Caco-2 (cell line): ENCODE data around the gene MTA3. TPM values are rescaled to one million over a fixed set of nuclear protein-coding genes. Genes with fewer than 3 reads are reported as not detected.
"Not testable (repeated sequence)": the region's sequence is repeated elsewhere in the genome, so short reads cannot be mapped to it uniquely, and the experiment has no call there.

ENCODE experiments used
- BruUV-seq: library from RNA; stranded (reverse); fragments of 400-500 nt; replicated peaks from 2 replicates; lab custom pipeline; 2021; lab: Mats Ljungman, UMichigan
- CTCF ChIA-PET: fragments of 300-600 bp; sonication (Branson Sonifier 250); formaldehyde crosslinking; loops from one replicate; lab custom pipeline; 2022; ENCODE audit warnings: antibody characterized with exemption; lab: Charles Lee
- POLR2A ChIA-PET: fragments of 300-600 bp; sonication (Branson Sonifier 250); formaldehyde crosslinking; loops from one replicate; lab custom pipeline; 2022; ENCODE audit warnings: antibody characterized with exemption; lab: Charles Lee
- DNase-seq, 2 experiments: peaks; one replicate each; pipeline versions ENCODE4 v3.0.0 to v3.0.0-alpha.2; 2020 to 2022
- H3K27me3 ChIP-seq: replicated peaks from 2 replicates; pipeline ENCODE4 v1.6.0; 2011; ENCODE audit warnings: low read length; ENCODE audit not compliant: control insufficient read depth, insufficient read depth
- H3K36me3 ChIP-seq: 2 replicates; pipeline ENCODE4 v1.5.1; 2011; ENCODE audit warnings: low read length; ENCODE audit not compliant: control insufficient read depth, insufficient read depth
- H3K4me1 ChIP-seq: fragments of 250-450 bp; sonication (Bioruptor Pico); 2 replicates; pipeline ENCODE4 v1.5.1; 2020; ENCODE audit warnings: mild to moderate bottlenecking
- H3K4me3 ChIP-seq: 2 replicates; pipeline ENCODE4 v1.5.1; 2011; ENCODE audit warnings: low read depth, mild to moderate bottlenecking, control low read depth, low read length
- H3K9me3 ChIP-seq: fragments of 250-450 bp; sonication (Bioruptor Pico); 2 replicates; pipeline ENCODE4 v1.5.1; 2020; ENCODE audit warnings: mild to moderate bottlenecking, moderate library complexity
- H3K27ac Mint-ChIP-seq: one replicate; pipeline ENCODE4 v1.8.0; 2022; ENCODE audit warnings: mixed read lengths; ENCODE audit not compliant: unreplicated experiment
- H3K27me3 Mint-ChIP-seq: one replicate; pipeline ENCODE4 v1.8.0; 2022; ENCODE audit warnings: mixed read lengths; ENCODE audit not compliant: insufficient read depth, unreplicated experiment
- H3K36me3 Mint-ChIP-seq: one replicate; pipeline ENCODE4 v1.8.0; 2022; ENCODE audit warnings: mild to moderate bottlenecking, mixed read lengths; ENCODE audit not compliant: insufficient read depth, unreplicated experiment
- H3K4me1 Mint-ChIP-seq: one replicate; pipeline ENCODE4 v1.8.0; 2022; ENCODE audit warnings: low read depth, mixed read lengths; ENCODE audit not compliant: unreplicated experiment
- H3K4me3 Mint-ChIP-seq: one replicate; pipeline ENCODE4 v1.8.0; 2022; ENCODE audit warnings: mild to moderate bottlenecking, moderate library complexity, mixed read lengths; ENCODE audit not compliant: unreplicated experiment
- H3K9me3 Mint-ChIP-seq: one replicate; pipeline ENCODE4 v1.8.0; 2022; ENCODE audit warnings: mixed read lengths; ENCODE audit not compliant: unreplicated experiment
- intact Hi-C: fragments of 100-400 bp; cut with micrococcal nuclease; formaldehyde crosslinking; loops from one replicate; pipeline ENCODE4 v1.10.0; 2022; ENCODE audit not compliant: unreplicated experiment
- total RNA-seq: library from RNA; stranded (reverse); gene quantifications from 2 replicates; pipeline ENCODE4 v1.2.3, GENCODE V29; 2022
- TF ChIP-seq, protein P1 (sequence below), 2 experiments: fragments of 200-600 bp in 1 of 2; IDR thresholded peaks; 1 replicate in 1 of 2; 2 replicates in 1 of 2; pipeline versions ENCODE4 v1.5.1 to v1.8.0; 2011 to 2022; ENCODE audit warnings: antibody characterized with exemption in 1 of 2, control low read depth in 1 of 2, inconsistent platforms in 1 of 2, low read depth in 1 of 2, low read length in 1 of 2, mild to moderate bottlenecking in 1 of 2, moderate library complexity in 1 of 2; ENCODE audit not compliant: insufficient read depth in 1 of 2, severe bottlenecking in 1 of 2, unreplicated experiment in 1 of 2

Gene MTA3
- total RNA-seq, 1 experiment from 2014 or later: 85.7 TPM

DNA sequence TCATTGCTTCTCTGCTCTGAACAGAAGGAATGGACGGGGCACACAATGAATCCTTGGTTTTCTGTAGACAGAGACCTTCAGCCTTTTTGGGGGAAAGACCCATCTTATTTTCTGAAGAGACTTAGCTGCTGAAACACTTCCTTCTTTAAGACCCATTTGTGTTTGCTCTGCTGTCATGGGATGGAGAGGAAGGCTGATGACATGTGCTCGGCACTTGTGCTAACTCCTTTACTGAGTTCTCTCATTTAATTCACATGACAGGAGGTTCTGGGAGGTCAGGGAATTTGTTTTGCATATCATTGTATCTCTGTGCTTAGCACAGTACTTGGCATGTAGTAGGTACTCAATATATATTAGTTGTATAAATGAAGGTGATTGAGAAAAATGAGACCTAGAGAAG is 156.5 kb downstream of the MTA3 start:
- no peaks in the 10 kb centered on the region for H3K4me1 Mint-ChIP-seq
- Histone ChIP-seq H3K9me3 (0 out of 2 replicates have a peak, but pooled peaks cover 5% of the 10 kb centered on the region), H3K4me3 (no peak overlapping the region), H3K27me3 (no peaks in the 10 kb centered on the region), H3K36me3 (no peaks in the 10 kb centered on the region), H3K4me1 (no peaks in the 10 kb centered on the region)
- TF ChIP-seq, protein P1, sequence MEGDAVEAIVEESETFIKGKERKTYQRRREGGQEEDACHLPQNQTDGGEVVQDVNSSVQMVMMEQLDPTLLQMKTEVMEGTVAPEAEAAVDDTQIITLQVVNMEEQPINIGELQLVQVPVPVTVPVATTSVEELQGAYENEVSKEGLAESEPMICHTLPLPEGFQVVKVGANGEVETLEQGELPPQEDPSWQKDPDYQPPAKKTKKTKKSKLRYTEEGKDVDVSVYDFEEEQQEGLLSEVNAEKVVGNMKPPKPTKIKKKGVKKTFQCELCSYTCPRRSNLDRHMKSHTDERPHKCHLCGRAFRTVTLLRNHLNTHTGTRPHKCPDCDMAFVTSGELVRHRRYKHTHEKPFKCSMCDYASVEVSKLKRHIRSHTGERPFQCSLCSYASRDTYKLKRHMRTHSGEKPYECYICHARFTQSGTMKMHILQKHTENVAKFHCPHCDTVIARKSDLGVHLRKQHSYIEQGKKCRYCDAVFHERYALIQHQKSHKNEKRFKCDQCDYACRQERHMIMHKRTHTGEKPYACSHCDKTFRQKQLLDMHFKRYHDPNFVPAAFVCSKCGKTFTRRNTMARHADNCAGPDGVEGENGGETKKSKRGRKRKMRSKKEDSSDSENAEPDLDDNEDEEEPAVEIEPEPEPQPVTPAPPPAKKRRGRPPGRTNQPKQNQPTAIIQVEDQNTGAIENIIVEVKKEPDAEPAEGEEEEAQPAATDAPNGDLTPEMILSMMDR (IDR thresholded peaks at IDR 0.05; ENCODE audit: insufficient read depth in 1 of 2, low read depth in 1 of 2, low read length in 1 of 2, severe bottlenecking in 1 of 2, unreplicated experiment in 1 of 2): no peak
- H3K9me3 Mint-ChIP-seq: no peaks in the 10 kb centered on the region
- peaks cover 6% of the 10 kb centered on the region for H3K36me3 Mint-ChIP-seq
- CTCF ChIA-PET: no interaction called here
- no peak for DNase-seq
- no peak overlapping the region for H3K4me3 Mint-ChIP-seq
- no TSS peak for BruUV-seq
- POLR2A ChIA-PET: no interaction called here
- H3K27me3 Mint-ChIP-seq: no peaks in the 10 kb centered on the region
- H3K27ac Mint-ChIP-seq: no peak overlapping the region
- intact Hi-C loops: no loop called here

DNA sequence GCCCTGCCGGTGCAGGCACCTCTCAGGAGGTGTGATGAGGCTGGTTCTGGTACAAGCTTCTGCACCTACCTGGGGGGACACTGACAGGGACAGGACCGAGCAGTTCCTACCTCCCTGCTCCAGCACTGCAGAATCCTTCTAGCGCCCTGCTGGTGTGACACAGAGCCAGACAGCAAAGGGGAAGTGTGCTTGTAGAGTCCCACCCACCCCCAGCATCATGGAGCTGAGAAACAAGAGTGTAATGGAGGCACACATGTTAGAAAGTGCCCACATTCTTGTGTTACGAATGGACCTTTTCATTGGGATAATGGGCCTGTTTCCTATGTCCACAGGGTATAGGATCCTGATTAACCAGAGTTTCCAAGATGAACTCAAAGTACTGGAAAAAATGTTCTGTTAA is 157.2 kb downstream of the MTA3 start:
- H3K4me1 Mint-ChIP-seq: no peaks in the 10 kb centered on the region
- no peak for DNase-seq
- H3K4me3 ChIP-seq: no peak overlapping the region
- TF ChIP-seq, protein P1 (IDR thresholded peaks at IDR 0.05; ENCODE audit: insufficient read depth in 1 of 2, low read depth in 1 of 2, low read length in 1 of 2, severe bottlenecking in 1 of 2, unreplicated experiment in 1 of 2): no peak
- peaks cover 6% of the 10 kb centered on the region for H3K36me3 Mint-ChIP-seq
- POLR2A ChIA-PET: no interaction called here
- BruUV-seq: no TSS peak
- no peaks in the 10 kb centered on the region for H3K4me1 ChIP-seq
- H3K4me3 Mint-ChIP-seq: no peak overlapping the region
- no peaks in the 10 kb centered on the region for H3K36me3 ChIP-seq
- CTCF ChIA-PET: no interaction called here
- H3K9me3 Mint-ChIP-seq: peaks cover 2% of the 10 kb centered on the region
- H3K27me3 ChIP-seq: no peaks in the 10 kb centered on the region
- 0 out of 2 replicates have a peak, but pooled peaks cover 5% of the 10 kb centered on the region for H3K9me3 ChIP-seq
- intact Hi-C loops: no loop called here
- no peak overlapping the region for H3K27ac Mint-ChIP-seq
- no peaks in the 10 kb centered on the region for H3K27me3 Mint-ChIP-seq

DNA sequence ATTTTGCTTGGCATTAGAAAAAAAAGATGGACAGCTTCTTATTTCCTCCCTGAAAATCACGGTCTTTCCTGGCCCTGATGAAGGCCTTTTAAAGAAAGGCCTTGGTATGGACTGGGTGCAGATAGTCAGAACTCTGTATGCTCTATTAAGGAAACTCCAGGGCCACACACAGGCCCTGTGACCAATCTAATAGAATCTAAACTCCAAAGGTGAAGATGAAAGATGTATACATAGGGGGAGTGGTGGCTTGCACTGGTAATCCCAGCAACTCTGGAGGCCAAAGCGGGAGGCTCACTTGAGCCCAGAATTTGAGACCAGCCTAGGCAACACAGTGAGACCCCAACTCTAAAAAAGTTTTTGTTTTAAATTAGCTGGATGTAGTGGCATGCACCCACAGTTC is 158.2 kb downstream of the MTA3 start:
- no peak overlapping the region for H3K4me3 Mint-ChIP-seq
- DNase-seq: no peak
- H3K27ac Mint-ChIP-seq: no peak overlapping the region
- Histone ChIP-seq H3K4me3 (no peak overlapping the region), H3K9me3 (0 out of 2 replicates have a peak, but pooled peaks cover 8% of the 10 kb centered on the region), H3K36me3 (no peaks in the 10 kb centered on the region), H3K27me3 (no peaks in the 10 kb centered on the region), H3K4me1 (no peaks in the 10 kb centered on the region)
- BruUV-seq: no TSS peak
- TF ChIP-seq, protein P1 (IDR thresholded peaks at IDR 0.05; ENCODE audit: insufficient read depth in 1 of 2, low read depth in 1 of 2, low read length in 1 of 2, severe bottlenecking in 1 of 2, unreplicated experiment in 1 of 2): no peak
- CTCF ChIA-PET: no interaction called here
- POLR2A ChIA-PET: no interaction called here
- peaks cover 11% of the 10 kb centered on the region for H3K9me3 Mint-ChIP-seq
- H3K4me1 Mint-ChIP-seq: no peaks in the 10 kb centered on the region
- H3K27me3 Mint-ChIP-seq: no peaks in the 10 kb centered on the region
- intact Hi-C loops: no loop called here
- H3K36me3 Mint-ChIP-seq: peaks cover 2% of the 10 kb centered on the region

DNA sequence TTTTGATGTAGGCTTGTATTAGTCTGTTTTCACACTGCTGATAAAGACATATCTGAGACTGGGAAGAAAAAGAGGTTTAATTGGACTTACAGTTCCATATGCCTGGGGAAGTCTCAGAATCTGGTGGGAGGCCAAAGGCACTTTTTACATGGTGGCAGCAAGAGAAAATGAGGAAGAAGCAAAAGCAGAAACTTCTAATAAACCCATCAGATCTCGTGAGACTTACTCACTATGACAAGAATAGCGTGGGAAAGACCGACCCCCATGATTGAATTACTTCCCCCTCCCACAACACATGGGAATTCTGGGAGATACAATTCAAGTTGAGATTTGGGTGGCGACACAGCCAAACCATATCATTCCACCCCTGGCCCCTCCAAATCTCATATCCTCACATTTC is 162.9 kb downstream of the MTA3 start:
- CTCF ChIA-PET, H3K27ac Mint-ChIP-seq, H3K27me3 Mint-ChIP-seq, H3K4me3 ChIP-seq, H3K4me1 Mint-ChIP-seq, H3K27me3 ChIP-seq, intact Hi-C loops, POLR2A ChIA-PET, H3K36me3 Mint-ChIP-seq, H3K36me3 ChIP-seq, DNase-seq, BruUV-seq, H3K4me1 ChIP-seq, H3K4me3 Mint-ChIP-seq: not testable (repeated sequence)
- peaks cover 35% of the 10 kb centered on the region for H3K9me3 Mint-ChIP-seq
- 0 out of 2 replicates have a peak, but pooled peaks cover 13% of the 10 kb centered on the region for H3K9me3 ChIP-seq
